Smooth muscle cell (in vitro differentiated cells): ENCODE results near the gene ZNF595. TPM values are rescaled to one million over a fixed set of nuclear protein-coding genes. Genes with fewer than 3 reads are reported as not detected.
"Not testable (repeated sequence)": the region's sequence is repeated elsewhere in the genome, so short reads cannot be mapped to it uniquely, and the experiment has no call there.

Experiments used
- DNase-seq: peaks from one replicate; lab custom pipeline; 2025; ENCODE audit not compliant: unreplicated experiment; lab: John Stamatoyannopoulos, UW
- H2AFZ ChIP-seq: fragments of 200-600 bp; sonication (generic); 2 replicates; pipeline ENCODE4 v1.6.0; 2016; ENCODE audit warnings: antibody characterized with exemption, low read depth, mild to moderate bottlenecking
- H3F3A ChIP-seq: fragments of 200-600 bp; sonication (generic); 2 replicates; pipeline ENCODE4 v1.6.0; 2017; ENCODE audit warnings: antibody characterized with exemption, low read depth
- H3K27ac ChIP-seq: fragments of 200-600 bp; sonication (generic); 2 replicates; pipeline ENCODE4 v1.5.1; 2016; ENCODE audit warnings: low read depth, mild to moderate bottlenecking
- H3K27me3 ChIP-seq: fragments of 200-600 bp; sonication (generic); 2 replicates; pipeline ENCODE4 v1.6.1; 2016; ENCODE audit warnings: low read depth, mild to moderate bottlenecking
- H3K36me3 ChIP-seq: fragments of 200-600 bp; sonication (generic); 2 replicates; pipeline ENCODE4 v1.5.1; 2016; ENCODE audit warnings: low read depth
- H3K4me1 ChIP-seq: fragments of 200-600 bp; sonication (generic); 2 replicates; pipeline ENCODE4 v1.5.1; 2016; ENCODE audit warnings: low read depth
- H3K4me2 ChIP-seq: fragments of 200-600 bp; sonication (generic); 2 replicates; pipeline ENCODE4 v1.6.0; 2016; ENCODE audit warnings: mild to moderate bottlenecking
- H3K4me3 ChIP-seq: fragments of 200-600 bp; sonication (generic); 2 replicates; pipeline ENCODE4 v1.5.1; 2016; ENCODE audit warnings: mild to moderate bottlenecking
- H3K79me2 ChIP-seq: fragments of 200-600 bp; sonication (generic); 2 replicates; pipeline ENCODE4 v1.6.0; 2016; ENCODE audit warnings: low read depth, mild to moderate bottlenecking
- H3K9ac ChIP-seq: fragments of 200-600 bp; sonication (generic); 2 replicates; pipeline ENCODE4 v1.6.0; 2016; ENCODE audit warnings: low read depth
- H3K9me3 ChIP-seq: fragments of 200-600 bp; sonication (generic); replicated peaks from 2 replicates; pipeline ENCODE4 v1.5.1; 2016; ENCODE audit warnings: low read depth
- H4K20me1 ChIP-seq: fragments of 200-600 bp; sonication (generic); 2 replicates; pipeline ENCODE4 v1.6.0; 2016; ENCODE audit warnings: low read depth
- CTCF ChIP-seq: fragments of 200-600 bp; sonication (generic); IDR thresholded peaks from 2 replicates; pipeline ENCODE4 v1.5.1; 2017; ENCODE audit warnings: borderline replicate concordance, mild to moderate bottlenecking, antibody characterized with exemption; ENCODE audit not compliant: insufficient read depth, poor library complexity, severe bottlenecking
- WGBS: methylation state at CpG from one replicate; pipeline ENCODE4 v1.1.7; 2016; ENCODE audit warnings: low lambda C conversion rate; 5-methylcytosine and 5-hydroxymethylcytosine counted together
- polyA plus RNA-seq: library from polyadenylated mRNA; unstranded; fragments of >200 nt; fragmentation: Nextera tagmentation; extraction: Ambion mirVana; gene quantifications from 2 replicates; pipeline ENCODE4 v1.2.1, GENCODE V29; 2016
- total RNA-seq: library from RNA; depleted of rRNA; stranded (reverse); fragments of >200 nt; gene quantifications from 2 replicates; pipeline ENCODE4 v1.2.3, GENCODE V29; 2014

ZNF595 gene
- total and polyA plus RNA-seq, 2 experiments from 2014 or later = 2.7 to 9.2 TPM

DNA sequence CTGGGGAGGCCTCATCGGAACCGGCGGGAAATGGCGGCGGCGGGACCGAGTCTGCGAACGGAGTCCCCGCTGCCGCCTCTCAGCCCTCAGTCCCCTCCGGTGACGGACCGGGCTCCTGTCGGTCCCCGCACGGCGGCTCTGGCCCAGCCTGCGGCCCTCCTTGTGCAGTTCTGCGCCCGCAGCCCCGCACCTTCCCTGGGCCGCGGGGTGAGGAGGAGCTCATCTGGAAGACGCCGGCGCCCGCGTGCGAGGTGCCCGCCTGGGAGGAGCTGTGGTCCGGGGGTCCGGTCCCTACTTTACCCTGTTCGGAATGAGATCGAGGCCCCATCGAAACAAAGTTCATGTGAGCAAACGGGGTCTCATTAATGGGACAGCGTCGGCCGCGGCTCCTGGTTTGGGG lies 400 bp downstream of the ZNF595 start:
- not testable (repeated sequence) for DNase-seq, H3K27me3 ChIP-seq, H3K9ac ChIP-seq, H3K9me3 ChIP-seq, H3K27ac ChIP-seq, H3K79me2 ChIP-seq, H3F3A ChIP-seq, H3K36me3 ChIP-seq, H2AFZ ChIP-seq, H3K4me2 ChIP-seq, H3K4me1 ChIP-seq, H4K20me1 ChIP-seq
- peak overlapping the region; percentile 33 for H3K4me3 ChIP-seq
- WGBS = no CpG with 5 or more reads among the region's 41 CpGs

- H3F3A ChIP-seq, H4K20me1 ChIP-seq, H3K27me3 ChIP-seq, DNase-seq, H2AFZ ChIP-seq, H3K9ac ChIP-seq, H3K27ac ChIP-seq, H3K4me1 ChIP-seq, H3K4me2 ChIP-seq, H3K79me2 ChIP-seq, H3K4me3 ChIP-seq: not testable (repeated sequence)
- Histone ChIP-seq H3K9me3 (peaks cover 13% of the 10 kb centered on the region), H3K36me3 (peaks cover 11% of the 10 kb centered on the region)
These were observed 11.6 kb downstream of the ZNF595 start for GRCh38 chr4:64733-65132.

DNA sequence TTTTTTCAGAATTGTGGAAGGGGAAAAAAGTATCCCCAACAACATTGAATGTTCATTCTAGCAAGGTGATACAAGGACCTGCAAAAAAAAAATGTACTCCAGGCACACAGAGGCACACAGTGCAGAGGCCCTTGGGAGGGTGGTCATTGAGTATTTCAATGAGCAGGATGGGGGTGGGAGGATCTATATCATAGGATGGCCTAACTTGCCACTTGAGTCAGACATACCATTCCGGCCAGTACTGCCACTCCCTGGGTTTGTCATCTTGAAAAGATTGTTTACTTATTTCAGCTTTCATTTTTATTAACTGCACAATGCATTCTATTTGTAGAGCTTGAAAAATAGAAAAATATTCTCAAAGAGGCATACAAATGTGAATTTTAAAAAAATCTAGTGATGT lies 18.7 kb downstream of the ZNF595 start:
- no peak for TF ChIP-seq CTCF
- DNase-seq = no peak
- Histone ChIP-seq H3K27ac (no peak overlapping the region), H3K4me1 (no peaks in the 10 kb centered on the region), H4K20me1 (no peaks in the 10 kb centered on the region), H2AFZ (no peak overlapping the region), H3K9me3 (peaks cover 77% of the 10 kb centered on the region), H3K9ac (no peak overlapping the region), H3K79me2 (peaks cover 46% of the 10 kb centered on the region), H3K4me3 (no peak overlapping the region), H3F3A (no peaks in the 10 kb centered on the region), H3K27me3 (no peaks in the 10 kb centered on the region), H3K36me3 (peaks cover 64% of the 10 kb centered on the region), H3K4me2 (no peak overlapping the region)
- WGBS = 94% methylated on average over 1 of the region's 1 CpG

DNA sequence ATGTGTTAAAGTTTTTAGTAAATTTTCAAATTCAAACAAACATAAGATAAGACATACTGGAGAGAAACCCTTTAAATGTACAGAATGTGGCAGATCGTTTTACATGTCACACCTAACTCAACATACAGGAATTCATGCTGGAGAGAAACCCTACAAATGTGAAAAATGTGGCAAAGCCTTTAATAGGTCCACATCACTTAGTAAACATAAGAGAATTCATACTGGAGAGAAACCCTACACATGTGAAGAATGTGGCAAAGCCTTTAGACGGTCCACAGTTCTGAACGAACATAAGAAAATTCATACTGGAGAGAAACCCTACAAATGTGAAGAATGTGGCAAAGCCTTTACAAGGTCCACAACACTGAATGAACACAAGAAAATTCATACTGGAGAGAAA lies 32.8 kb downstream of the ZNF595 start:
- no peaks in the 10 kb centered on the region for H3K4me1 ChIP-seq
- H3K27ac ChIP-seq = no peak overlapping the region
- peaks cover 69% of the 10 kb centered on the region for H3K36me3 ChIP-seq
- no peaks in the 10 kb centered on the region for H3K79me2 ChIP-seq
- H3K4me2 ChIP-seq = no peak overlapping the region
- DNase-seq = no peak
- H3K4me3 ChIP-seq = no peak overlapping the region
- TF ChIP-seq CTCF = no peak
- peaks cover 91% of the 10 kb centered on the region for H3K9me3 ChIP-seq
- H3K9ac ChIP-seq = no peak overlapping the region
- H2AFZ ChIP-seq = no peak overlapping the region
- WGBS = 97% methylated on average over 3 of the region's 3 CpGs
- no peaks in the 10 kb centered on the region for H4K20me1 ChIP-seq
- H3F3A ChIP-seq = no peaks in the 10 kb centered on the region
- no peaks in the 10 kb centered on the region for H3K27me3 ChIP-seq

DNA sequence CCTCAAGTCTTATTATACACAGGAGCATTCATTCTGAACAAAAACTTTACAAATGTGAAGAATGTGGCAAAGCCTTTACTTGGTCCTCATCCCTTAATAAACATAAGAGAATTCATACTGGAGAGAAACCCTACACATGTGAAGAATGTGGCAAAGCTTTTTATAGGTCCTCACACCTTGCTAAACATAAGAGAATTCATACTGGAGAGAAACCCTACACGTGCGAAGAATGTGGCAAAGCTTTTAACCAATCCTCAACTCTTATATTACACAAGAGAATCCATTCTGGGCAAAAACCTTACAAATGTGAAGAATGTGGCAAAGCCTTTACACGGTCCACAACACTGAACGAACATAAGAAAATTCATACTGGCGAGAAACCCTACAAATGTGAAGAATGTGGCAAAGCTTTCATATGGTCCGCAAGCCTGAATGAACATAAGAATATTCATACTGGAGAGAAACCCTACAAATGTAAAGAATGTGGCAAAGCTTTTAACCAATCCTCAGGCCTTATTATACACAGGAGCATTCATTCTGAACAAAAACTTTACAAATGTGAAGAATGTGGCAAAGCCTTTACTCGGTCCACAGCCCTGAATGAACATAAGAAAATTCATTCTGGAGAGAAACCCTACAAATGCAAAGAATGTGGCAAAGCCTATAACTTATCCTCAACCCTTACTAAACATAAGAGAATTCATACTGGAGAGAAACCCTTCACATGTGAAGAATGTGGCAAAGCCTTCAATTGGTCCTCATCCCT lies 33.6 kb downstream of the ZNF595 start:
- H4K20me1 ChIP-seq, H3K4me2 ChIP-seq, H3K4me1 ChIP-seq, H3K79me2 ChIP-seq, H3F3A ChIP-seq, H2AFZ ChIP-seq, H3K4me3 ChIP-seq, H3K9ac ChIP-seq, DNase-seq, H3K27ac ChIP-seq, H3K27me3 ChIP-seq: not testable (repeated sequence)
- Histone ChIP-seq H3K9me3 (peaks cover 91% of the 10 kb centered on the region), H3K36me3 (peaks cover 61% of the 10 kb centered on the region)
- WGBS = 98% methylated on average over 7 of the region's 7 CpGs
